ENCODE measurements around the gene MRE11.
"Not testable (repeated sequence)": the region's sequence is repeated elsewhere in the genome, so short reads cannot be mapped to it uniquely, and the experiment has no call there.

DNA sequence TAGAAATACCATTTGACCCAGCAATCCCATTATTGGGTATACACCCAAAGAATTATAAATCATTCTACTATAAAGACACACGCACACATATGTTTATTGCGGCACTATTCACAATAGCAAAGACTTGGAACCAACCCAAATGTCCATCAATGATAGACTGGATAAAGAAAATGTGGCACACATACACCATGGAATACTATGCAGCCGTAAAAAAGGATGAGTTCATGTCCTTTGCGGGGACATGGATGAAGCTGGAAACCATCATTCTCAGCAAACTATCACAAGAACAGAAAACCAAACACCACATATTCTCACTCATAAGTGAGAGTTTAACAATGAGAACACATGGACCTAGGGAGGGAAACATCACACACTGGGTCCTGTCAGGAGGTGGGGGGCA lies 101.7 kb downstream of the MRE11 start:
- TF ChIP-seq, protein P1, sequence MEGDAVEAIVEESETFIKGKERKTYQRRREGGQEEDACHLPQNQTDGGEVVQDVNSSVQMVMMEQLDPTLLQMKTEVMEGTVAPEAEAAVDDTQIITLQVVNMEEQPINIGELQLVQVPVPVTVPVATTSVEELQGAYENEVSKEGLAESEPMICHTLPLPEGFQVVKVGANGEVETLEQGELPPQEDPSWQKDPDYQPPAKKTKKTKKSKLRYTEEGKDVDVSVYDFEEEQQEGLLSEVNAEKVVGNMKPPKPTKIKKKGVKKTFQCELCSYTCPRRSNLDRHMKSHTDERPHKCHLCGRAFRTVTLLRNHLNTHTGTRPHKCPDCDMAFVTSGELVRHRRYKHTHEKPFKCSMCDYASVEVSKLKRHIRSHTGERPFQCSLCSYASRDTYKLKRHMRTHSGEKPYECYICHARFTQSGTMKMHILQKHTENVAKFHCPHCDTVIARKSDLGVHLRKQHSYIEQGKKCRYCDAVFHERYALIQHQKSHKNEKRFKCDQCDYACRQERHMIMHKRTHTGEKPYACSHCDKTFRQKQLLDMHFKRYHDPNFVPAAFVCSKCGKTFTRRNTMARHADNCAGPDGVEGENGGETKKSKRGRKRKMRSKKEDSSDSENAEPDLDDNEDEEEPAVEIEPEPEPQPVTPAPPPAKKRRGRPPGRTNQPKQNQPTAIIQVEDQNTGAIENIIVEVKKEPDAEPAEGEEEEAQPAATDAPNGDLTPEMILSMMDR (IDR thresholded peaks at IDR 0.05), result not testable (repeated sequence)
- not testable (repeated sequence) for TF ChIP-seq POLR2A (IDR thresholded peaks at IDR 0.05)

Data from thyroid gland (tissue), 4 donors.